ENCODE data around the gene CMTM4. TPM values are rescaled to one million over a fixed set of nuclear protein-coding genes. Genes with fewer than 3 reads are reported as not detected.

Gene CMTM4
- polyA plus RNA-seq, 1 donor (not counting 4 experiments of a cell fraction or from before 2014, with no cell fraction given): 23.1 TPM

GRCh38 chr16:66651474-66651765 lies 45.1 kb downstream of the CMTM4 start:
- Histone ChIP-seq H3K9me1 (ENCODE audit: control insufficient read depth, extremely low read depth, insufficient read depth, low read length) (peaks cover 2% of the 10 kb centered on the region), H3K9ac (ENCODE audit: control insufficient read depth, extremely low read depth, insufficient read depth, low read length) (no peak overlapping the region), H3K27me3 (ENCODE audit: control insufficient read depth, extremely low read depth, insufficient read depth, low read length) (no peaks in the 10 kb centered on the region), H3K4me3 (ENCODE audit: control insufficient read depth in 2 of 3, extremely low read depth in 1 of 3, insufficient read depth in 2 of 3, low read depth in 1 of 3, low read length in 3 of 3) (no peak overlapping the region), H3K79me2 (ENCODE audit: control insufficient read depth, insufficient read depth, low read length) (peaks cover 34% of the 10 kb centered on the region), H4K20me1 (ENCODE audit: control insufficient read depth, extremely low read depth, insufficient read depth, low read length) (peaks cover 3% of the 10 kb centered on the region), H3K4me2 (ENCODE audit: control insufficient read depth, extremely low read depth, insufficient read depth, low read depth, low read length) (peak overlapping the region; percentile 97), H3K36me3 (ENCODE audit: control insufficient read depth in 2 of 2, extremely low read depth in 1 of 2, insufficient read depth in 2 of 2, low read length in 2 of 2) (peaks cover 0 to 3% of the 10 kb centered on the region in 2 experiments), H3K9me3 (ENCODE audit: control insufficient read depth, low read depth, low read length) (no peaks in the 10 kb centered on the region), H3K27ac (ENCODE audit: control insufficient read depth, insufficient read depth, low read length) (no peak overlapping the region), H3K4me1 (ENCODE audit: control insufficient read depth, extremely low read depth, insufficient read depth, low read length) (peaks cover 36% of the 10 kb centered on the region), H2AFZ (ENCODE audit: control insufficient read depth, low read length) (peak overlapping the region; percentile 51)
- FAIRE-seq: no peak
- TF ChIP-seq CTCF (optimal IDR thresholded peaks at IDR 0.05 in 1 of 3, IDR thresholded peaks at IDR 0.05 in 1 of 3, conservative IDR thresholded peaks at IDR 0.05 in 1 of 3; ENCODE audit: extremely low read depth in 1 of 3, insufficient read depth in 2 of 3, low read length in 3 of 3) (peak in 1 of 3 experiments; percentile 4), EZH2 (IDR thresholded peaks at IDR 0.05; ENCODE audit: low read length) (no peak)
- no peak for DNase-seq (ENCODE audit: low read depth, low spot score)
- dilution Hi-C loops (cut with MboI; ENCODE audit: extremely low pct_ligation_motif_present, low sequenced_read_pairs): no loop called here

DNA sequence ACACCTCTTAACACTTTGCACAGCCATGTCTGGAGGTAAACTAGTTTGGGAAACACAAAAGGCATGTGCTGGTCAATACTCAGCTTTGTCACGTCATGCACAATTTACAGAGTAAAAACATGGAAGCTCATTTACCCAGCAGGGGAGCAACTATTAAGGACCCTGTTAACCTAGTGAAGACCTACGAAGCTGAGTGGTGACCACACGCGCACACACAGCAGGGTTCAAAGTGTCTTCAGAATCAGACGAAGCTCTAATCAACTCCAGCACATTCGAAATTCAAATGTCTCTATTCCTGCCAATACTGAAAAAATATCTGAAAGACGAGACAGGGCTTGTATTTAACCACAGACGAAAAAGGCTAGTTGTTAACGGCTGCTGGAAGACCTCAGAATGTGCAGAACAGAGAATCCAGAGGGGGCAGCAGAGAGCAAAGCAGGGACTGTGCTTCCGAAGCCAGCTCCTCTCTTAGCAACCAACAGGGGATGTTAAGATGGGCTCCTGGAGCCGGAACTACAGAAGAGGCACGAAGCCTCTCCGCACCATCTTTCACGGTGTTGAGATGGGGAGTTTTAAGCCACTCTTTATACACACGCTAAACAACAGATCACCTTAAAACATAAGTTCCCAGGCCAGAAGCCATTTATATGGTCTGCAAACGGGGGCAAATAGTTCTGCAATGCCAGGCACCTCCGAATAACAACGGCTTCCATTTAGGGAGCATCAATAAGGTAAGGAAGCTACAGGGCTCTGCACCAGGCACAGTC lies 45.7 kb downstream of the CMTM4 start:
- peak; percentile 94 for FAIRE-seq
- H2AFZ ChIP-seq (ENCODE audit: control insufficient read depth, low read length): peak overlapping the region; percentile 88
- H3K4me1 ChIP-seq (ENCODE audit: control insufficient read depth, extremely low read depth, insufficient read depth, low read length): peaks cover 34% of the 10 kb centered on the region
- H3K27me3 ChIP-seq (ENCODE audit: control insufficient read depth, extremely low read depth, insufficient read depth, low read length): no peaks in the 10 kb centered on the region
- peak overlapping the region in 2 of 3 experiments; percentile 55 to 62 for H3K4me3 ChIP-seq (ENCODE audit: control insufficient read depth in 2 of 3, extremely low read depth in 1 of 3, insufficient read depth in 2 of 3, low read depth in 1 of 3, low read length in 3 of 3)
- H3K9me3 ChIP-seq (ENCODE audit: control insufficient read depth, low read depth, low read length): no peaks in the 10 kb centered on the region
- TF ChIP-seq EZH2 (IDR thresholded peaks at IDR 0.05; ENCODE audit: low read length) (no peak), CTCF (optimal IDR thresholded peaks at IDR 0.05 in 1 of 3, IDR thresholded peaks at IDR 0.05 in 1 of 3, conservative IDR thresholded peaks at IDR 0.05 in 1 of 3; ENCODE audit: extremely low read depth in 1 of 3, insufficient read depth in 2 of 3, low read length in 3 of 3) (peak; percentile 86 to 99 (median 93))
- peaks cover 3% of the 10 kb centered on the region for H4K20me1 ChIP-seq (ENCODE audit: control insufficient read depth, extremely low read depth, insufficient read depth, low read length)
- peaks cover 0 to 3% of the 10 kb centered on the region in 2 experiments for H3K36me3 ChIP-seq (ENCODE audit: control insufficient read depth in 2 of 2, extremely low read depth in 1 of 2, insufficient read depth in 2 of 2, low read length in 2 of 2)
- H3K4me2 ChIP-seq (ENCODE audit: control insufficient read depth, extremely low read depth, insufficient read depth, low read depth, low read length): peak overlapping the region; percentile 97
- dilution Hi-C loops (cut with MboI; ENCODE audit: extremely low pct_ligation_motif_present, low sequenced_read_pairs): no loop called here
- peak overlapping the region; percentile 66 for H3K9ac ChIP-seq (ENCODE audit: control insufficient read depth, extremely low read depth, insufficient read depth, low read length)
- H3K27ac ChIP-seq (ENCODE audit: control insufficient read depth, insufficient read depth, low read length): peak overlapping the region; percentile 88
- peaks cover 31% of the 10 kb centered on the region for H3K79me2 ChIP-seq (ENCODE audit: control insufficient read depth, insufficient read depth, low read length)
- peak; percentile 58 for DNase-seq (ENCODE audit: low read depth, low spot score)
- peaks cover 2% of the 10 kb centered on the region for H3K9me1 ChIP-seq (ENCODE audit: control insufficient read depth, extremely low read depth, insufficient read depth, low read length)
